ENCODE measurements around the gene TAOK2.

Gene TAOK2

GRCh38 chr16:29943846-29944799 lies 29.5 kb upstream of the TAOK2 start:
- Histone ChIP-seq H3F3A (ENCODE audit: insufficient read depth, low read length) (no peaks in the 10 kb centered on the region), H3K27me3 (ENCODE audit: insufficient read depth, low read length) (peaks cover 7% of the 10 kb centered on the region; the same call in 1 of the 2 replicates), H2AFZ (ENCODE audit: low read length) (no peak overlapping the region), H3K4me3 (ENCODE audit: low read depth, low read length, poor library complexity, severe bottlenecking) (no peak overlapping the region), H3K9me3 (ENCODE audit: low read length) (no peaks in the 10 kb centered on the region), H3K9me2 (ENCODE audit: low read depth, low read length) (no peaks in the 10 kb centered on the region), H3K4me1 (ENCODE audit: insufficient read depth, low read length, severe bottlenecking) (peaks cover 9% of the 10 kb centered on the region), H3K27ac (ENCODE audit: low read depth, low read length, poor library complexity, severe bottlenecking) (no peak overlapping the region), H3K9ac (ENCODE audit: low read length) (no peak overlapping the region), H4K20me1 (ENCODE audit: insufficient read depth, low read length) (no peaks in the 10 kb centered on the region), H3K79me2 (ENCODE audit: insufficient read depth, low read length) (no peaks in the 10 kb centered on the region), H3K4me2 (ENCODE audit: low read length) (peak overlapping the region; percentile 24; the same call in 1 of the 2 replicates), H3K36me3 (ENCODE audit: insufficient read depth, low read length) (no peaks in the 10 kb centered on the region; the same call in 1 of the 2 replicates)
- peak; percentile 15; the same call in 1 of the 2 replicates for TF ChIP-seq CTCF (IDR thresholded peaks at IDR 0.05; ENCODE audit: low read length)
- no peak for TF ChIP-seq EZH2 (IDR thresholded peaks at IDR 0.05; ENCODE audit: borderline replicate concordance, low read length)

- Histone ChIP-seq H4K20me1 (ENCODE audit: insufficient read depth, low read length) (no peaks in the 10 kb centered on the region), H3K9ac (ENCODE audit: low read length) (no peak overlapping the region), H3K36me3 (ENCODE audit: insufficient read depth, low read length) (no peaks in the 10 kb centered on the region; the same call in 1 of the 2 replicates), H3K9me2 (ENCODE audit: low read depth, low read length) (no peaks in the 10 kb centered on the region), H3K27ac (ENCODE audit: low read depth, low read length, poor library complexity, severe bottlenecking) (no peak overlapping the region), H3K9me3 (ENCODE audit: low read length) (0 out of 2 replicates have a peak, but pooled peaks cover 3% of the 10 kb centered on the region), H3K27me3 (ENCODE audit: insufficient read depth, low read length) (peaks cover 2% of the 10 kb centered on the region; the same call in 1 of the 2 replicates), H3F3A (ENCODE audit: insufficient read depth, low read length) (no peaks in the 10 kb centered on the region), H3K4me3 (ENCODE audit: low read depth, low read length, poor library complexity, severe bottlenecking) (no peak overlapping the region), H3K79me2 (ENCODE audit: insufficient read depth, low read length) (no peaks in the 10 kb centered on the region), H2AFZ (ENCODE audit: low read length) (no peak overlapping the region), H3K4me2 (ENCODE audit: low read length) (no peak overlapping the region), H3K4me1 (ENCODE audit: insufficient read depth, low read length, severe bottlenecking) (peaks cover 9% of the 10 kb centered on the region)
- TF ChIP-seq CTCF (IDR thresholded peaks at IDR 0.05; ENCODE audit: low read length) (no peak), EZH2 (IDR thresholded peaks at IDR 0.05; ENCODE audit: borderline replicate concordance, low read length) (no peak)
Measured at GRCh38 chr16:29947897-29948296, 25.8 kb upstream of the TAOK2 start.

GRCh38 chr16:29950806-29951461 lies 22.7 kb upstream of the TAOK2 start:
- H3K9ac ChIP-seq (ENCODE audit: low read length): no peak overlapping the region
- no peak overlapping the region for H3K4me3 ChIP-seq (ENCODE audit: low read depth, low read length, poor library complexity, severe bottlenecking)
- no peaks in the 10 kb centered on the region for H3K9me2 ChIP-seq (ENCODE audit: low read depth, low read length)
- no peak for TF ChIP-seq EZH2 (IDR thresholded peaks at IDR 0.05; ENCODE audit: borderline replicate concordance, low read length)
- TF ChIP-seq CTCF (IDR thresholded peaks at IDR 0.05; ENCODE audit: low read length): no peak
- no peaks in the 10 kb centered on the region for H3K79me2 ChIP-seq (ENCODE audit: insufficient read depth, low read length)
- H3K27me3 ChIP-seq (ENCODE audit: insufficient read depth, low read length): peaks cover 2% of the 10 kb centered on the region; the same call in 1 of the 2 replicates
- no peak overlapping the region for H3K27ac ChIP-seq (ENCODE audit: low read depth, low read length, poor library complexity, severe bottlenecking)
- H4K20me1 ChIP-seq (ENCODE audit: insufficient read depth, low read length): no peaks in the 10 kb centered on the region
- peaks cover 6% of the 10 kb centered on the region for H3K4me1 ChIP-seq (ENCODE audit: insufficient read depth, low read length, severe bottlenecking)
- H2AFZ ChIP-seq (ENCODE audit: low read length): no peak overlapping the region
- no peak overlapping the region for H3K4me2 ChIP-seq (ENCODE audit: low read length)
- H3K36me3 ChIP-seq (ENCODE audit: insufficient read depth, low read length): no peaks in the 10 kb centered on the region; the same call in 1 of the 2 replicates
- no peaks in the 10 kb centered on the region for H3F3A ChIP-seq (ENCODE audit: insufficient read depth, low read length)
- H3K9me3 ChIP-seq (ENCODE audit: low read length): 0 out of 2 replicates have a peak, but pooled peaks cover 3% of the 10 kb centered on the region

All from OCI-LY1 (cell line).